ENCODE measurements around the gene ZNF579.

Gene ZNF579

GRCh38 chr19:55527197-55528029 is 53.2 kb downstream of the ZNF579 start:
- Histone ChIP-seq H3K27ac (no peak overlapping the region), H3K4me2 (no peak overlapping the region), H3K27me3 (no peaks in the 10 kb centered on the region), H3K9ac (no peak overlapping the region), H3K9me3 (no peaks in the 10 kb centered on the region), H4K20me1 (no peaks in the 10 kb centered on the region), H3K4me3 (no peak overlapping the region), H3K36me3 (no peaks in the 10 kb centered on the region), H3K4me1 (peaks cover 24% of the 10 kb centered on the region)
- no peak for TF ChIP-seq Cebpa-rat (IDR thresholded peaks at IDR 0.05)
